Osteocyte (in vitro differentiated cells): ENCODE data around the gene FBXL7. TPM values are rescaled to one million over a fixed set of nuclear protein-coding genes. Genes with fewer than 3 reads are reported as not detected.

Experiments
- DNase-seq: peaks from one replicate; pipeline ENCODE4 v3.0.0; 2021; ENCODE audit warnings: mixed read lengths; ENCODE audit not compliant: unreplicated experiment; ENCODE audit errors: extremely low spot score
- H3K27ac Mint-ChIP-seq: one replicate; pipeline ENCODE4 v1.8.0; 2021; ENCODE audit warnings: mild to moderate bottlenecking, mixed read lengths; ENCODE audit not compliant: unreplicated experiment
- H3K27me3 Mint-ChIP-seq: one replicate; pipeline ENCODE4 v1.8.0; 2021; ENCODE audit warnings: mixed read lengths; ENCODE audit not compliant: unreplicated experiment
- H3K36me3 Mint-ChIP-seq: one replicate; pipeline ENCODE4 v1.8.0; 2021; ENCODE audit warnings: mixed read lengths; ENCODE audit not compliant: unreplicated experiment
- H3K4me1 Mint-ChIP-seq: one replicate; pipeline ENCODE4 v1.8.0; 2021; ENCODE audit warnings: mixed read lengths; ENCODE audit not compliant: unreplicated experiment
- H3K4me3 Mint-ChIP-seq: one replicate; pipeline ENCODE4 v1.8.0; 2021; ENCODE audit warnings: mild to moderate bottlenecking, moderate library complexity, mixed read lengths; ENCODE audit not compliant: unreplicated experiment
- H3K9me3 Mint-ChIP-seq: one replicate; pipeline ENCODE4 v1.8.0; 2021; ENCODE audit warnings: mixed read lengths; ENCODE audit not compliant: unreplicated experiment
- total RNA-seq: library from RNA; stranded (reverse); gene quantifications from 2 replicates; pipeline ENCODE4 v1.2.1, GENCODE V29; 2021
- TF ChIP-seq, protein P1 (sequence below): fragments of 200-600 bp; sonication (generic); IDR thresholded peaks from 2 replicates; pipeline ENCODE4 v1.5.0; 2021; ENCODE audit warnings: antibody characterized with exemption, mild to moderate bottlenecking, moderate library complexity

Gene FBXL7
- total RNA-seq, 1 donor from 2014 or later, result 28.4 TPM

DNA sequence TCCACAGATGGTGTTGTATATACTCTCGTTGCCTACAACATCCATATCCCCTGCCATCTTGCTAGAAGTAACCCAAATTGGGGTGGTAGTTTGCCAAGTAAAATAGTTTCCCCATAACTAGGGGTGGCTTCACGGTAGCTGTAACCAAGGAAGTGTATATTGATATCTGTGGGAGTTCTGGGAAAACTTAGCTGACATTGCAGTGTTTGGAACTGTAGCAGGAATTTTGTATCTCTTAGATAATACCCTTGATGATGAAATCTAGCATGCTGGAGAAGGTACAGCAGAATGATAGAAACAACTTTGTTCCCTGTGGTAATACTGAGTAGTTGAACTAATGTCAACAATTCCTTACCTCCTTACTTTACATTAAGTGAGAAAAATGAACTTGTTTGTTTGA, 29.8 kb downstream of the FBXL7 start:
- peaks cover 4% of the 10 kb centered on the region for H3K9me3 Mint-ChIP-seq
- H3K27me3 Mint-ChIP-seq, result no peaks in the 10 kb centered on the region
- no peak overlapping the region for H3K4me3 Mint-ChIP-seq
- H3K36me3 Mint-ChIP-seq, result peaks cover 25% of the 10 kb centered on the region
- DNase-seq, result no peak
- H3K27ac Mint-ChIP-seq, result no peak overlapping the region
- TF ChIP-seq, protein P1, sequence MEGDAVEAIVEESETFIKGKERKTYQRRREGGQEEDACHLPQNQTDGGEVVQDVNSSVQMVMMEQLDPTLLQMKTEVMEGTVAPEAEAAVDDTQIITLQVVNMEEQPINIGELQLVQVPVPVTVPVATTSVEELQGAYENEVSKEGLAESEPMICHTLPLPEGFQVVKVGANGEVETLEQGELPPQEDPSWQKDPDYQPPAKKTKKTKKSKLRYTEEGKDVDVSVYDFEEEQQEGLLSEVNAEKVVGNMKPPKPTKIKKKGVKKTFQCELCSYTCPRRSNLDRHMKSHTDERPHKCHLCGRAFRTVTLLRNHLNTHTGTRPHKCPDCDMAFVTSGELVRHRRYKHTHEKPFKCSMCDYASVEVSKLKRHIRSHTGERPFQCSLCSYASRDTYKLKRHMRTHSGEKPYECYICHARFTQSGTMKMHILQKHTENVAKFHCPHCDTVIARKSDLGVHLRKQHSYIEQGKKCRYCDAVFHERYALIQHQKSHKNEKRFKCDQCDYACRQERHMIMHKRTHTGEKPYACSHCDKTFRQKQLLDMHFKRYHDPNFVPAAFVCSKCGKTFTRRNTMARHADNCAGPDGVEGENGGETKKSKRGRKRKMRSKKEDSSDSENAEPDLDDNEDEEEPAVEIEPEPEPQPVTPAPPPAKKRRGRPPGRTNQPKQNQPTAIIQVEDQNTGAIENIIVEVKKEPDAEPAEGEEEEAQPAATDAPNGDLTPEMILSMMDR, result no peak
- H3K4me1 Mint-ChIP-seq, result peaks cover 17% of the 10 kb centered on the region

DNA sequence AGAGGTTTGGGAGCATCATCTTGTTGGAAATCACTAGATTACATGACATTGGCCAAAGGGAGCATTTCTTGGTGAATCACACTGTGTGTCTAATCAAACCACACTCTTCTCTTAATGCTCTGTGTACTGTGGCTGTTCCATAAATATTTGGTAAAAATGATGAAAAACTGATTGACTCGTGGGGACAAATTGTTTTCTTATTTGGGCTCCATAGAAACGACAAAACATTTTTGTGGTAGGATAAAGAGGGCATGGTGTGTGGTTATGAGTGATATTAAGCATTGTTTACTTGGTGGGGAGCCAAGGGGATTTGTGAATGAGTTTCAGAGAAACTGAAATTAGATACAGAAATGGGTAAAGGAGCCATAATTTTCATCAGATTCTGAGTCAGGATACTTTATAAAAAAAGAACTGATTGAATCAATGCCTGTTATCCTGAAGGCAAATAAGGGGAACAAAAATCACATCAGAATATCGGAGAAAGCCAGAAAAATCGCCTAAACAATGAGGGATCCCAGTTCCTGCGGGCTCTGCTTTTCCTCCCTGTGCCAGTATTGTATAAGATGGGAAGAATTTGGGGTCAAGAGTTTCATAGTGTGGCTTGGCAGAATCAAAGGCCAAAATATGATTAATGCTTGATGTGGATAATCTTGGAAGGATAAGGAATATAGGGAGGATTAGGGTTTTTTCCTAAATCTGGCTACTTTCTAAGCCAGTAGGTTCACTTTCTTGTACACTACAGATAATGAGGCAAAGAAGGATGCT, 33.3 kb downstream of the FBXL7 start:
- no peaks in the 10 kb centered on the region for H3K27me3 Mint-ChIP-seq
- no peak for DNase-seq
- H3K4me1 Mint-ChIP-seq, result peaks cover 21% of the 10 kb centered on the region
- peaks cover 16% of the 10 kb centered on the region for H3K36me3 Mint-ChIP-seq
- TF ChIP-seq, protein P1, result no peak
- H3K27ac Mint-ChIP-seq, result peak overlapping the region; percentile 36
- peaks cover 4% of the 10 kb centered on the region for H3K9me3 Mint-ChIP-seq
- H3K4me3 Mint-ChIP-seq, result no peak overlapping the region

DNA sequence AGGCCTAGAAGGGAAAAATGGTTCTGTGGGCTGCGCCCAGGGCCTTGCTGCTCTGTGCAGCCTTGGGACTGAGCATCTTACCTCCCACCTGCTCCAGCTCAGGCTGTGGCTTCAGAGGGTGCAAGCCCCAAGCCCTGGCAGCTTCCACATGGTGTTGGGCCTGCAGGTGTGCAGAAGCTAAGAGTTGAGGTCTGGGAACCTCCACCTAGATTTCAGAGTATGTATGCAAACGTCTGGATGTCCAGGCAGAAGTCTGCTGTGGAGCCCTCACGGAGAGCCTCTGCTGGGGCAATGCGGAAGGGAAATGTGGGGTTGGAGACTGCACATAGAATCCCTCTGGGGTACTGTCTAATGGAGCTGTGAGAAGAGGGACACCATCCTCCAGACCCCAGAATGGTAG, 36.0 kb downstream of the FBXL7 start:
- Mint-ChIP-seq H3K27me3 (no peaks in the 10 kb centered on the region), H3K36me3 (peaks cover 12% of the 10 kb centered on the region), H3K4me1 (peaks cover 31% of the 10 kb centered on the region), H3K9me3 (peaks cover 4% of the 10 kb centered on the region), H3K4me3 (no peak overlapping the region), H3K27ac (no peak overlapping the region)
- DNase-seq, result no peak
- TF ChIP-seq, protein P1, result no peak

DNA sequence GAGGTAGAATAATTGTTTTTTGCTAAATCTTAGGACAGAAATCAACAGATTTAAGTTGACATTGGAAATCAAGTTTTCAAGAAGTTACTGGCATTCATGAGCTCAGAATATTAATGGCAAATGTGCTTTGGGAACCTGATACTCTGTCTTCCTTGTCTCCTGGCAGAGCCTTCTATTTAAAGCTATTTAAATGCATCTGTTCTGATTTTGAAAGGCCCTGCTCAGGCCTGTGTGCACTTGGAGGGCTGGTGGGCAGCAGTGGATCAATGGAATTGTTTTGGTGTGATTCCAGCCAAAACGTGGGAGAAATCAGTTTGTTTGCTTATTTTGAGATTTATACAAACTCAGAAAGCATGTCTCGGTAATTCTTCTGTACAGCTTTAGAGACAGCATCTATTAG, 38.5 kb downstream of the FBXL7 start:
- Mint-ChIP-seq H3K36me3 (peaks cover 3% of the 10 kb centered on the region), H3K4me1 (peaks cover 21% of the 10 kb centered on the region), H3K27ac (no peak overlapping the region), H3K9me3 (no peaks in the 10 kb centered on the region), H3K27me3 (no peaks in the 10 kb centered on the region), H3K4me3 (no peak overlapping the region)
- DNase-seq, result no peak
- TF ChIP-seq, protein P1, result no peak

DNA sequence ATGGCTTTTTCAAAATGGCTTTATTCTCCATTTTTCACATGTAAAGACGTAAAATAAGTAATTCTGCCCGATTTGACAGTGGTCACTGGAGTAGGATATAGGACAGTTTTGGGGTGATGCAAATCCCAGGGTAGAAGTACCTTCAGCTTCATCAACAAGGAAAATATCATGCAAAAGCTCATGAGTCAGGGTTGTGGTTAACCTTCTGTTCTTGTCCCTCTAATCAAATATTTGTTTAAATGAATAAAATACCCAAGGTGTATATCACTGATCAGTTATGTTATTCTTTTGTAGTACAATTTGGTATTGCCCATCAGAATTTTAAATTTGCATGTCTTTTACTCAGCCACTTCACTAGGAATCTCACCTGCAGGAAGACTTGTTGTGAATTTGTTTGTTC, 40.0 kb downstream of the FBXL7 start:
- no peak overlapping the region for H3K4me3 Mint-ChIP-seq
- no peaks in the 10 kb centered on the region for H3K36me3 Mint-ChIP-seq
- H3K4me1 Mint-ChIP-seq, result peaks cover 20% of the 10 kb centered on the region
- no peaks in the 10 kb centered on the region for H3K27me3 Mint-ChIP-seq
- no peak overlapping the region for H3K27ac Mint-ChIP-seq
- TF ChIP-seq, protein P1, result no peak
- DNase-seq, result no peak
- no peaks in the 10 kb centered on the region for H3K9me3 Mint-ChIP-seq
